HG02973 (cell line): ENCODE results near the gene MORC3.
"Not testable (repeated sequence)": the region's sequence is repeated elsewhere in the genome, so short reads cannot be mapped to it uniquely, and the experiment has no call there.

Experiments
- ATAC-seq: cut with Tn5 transposase; IDR thresholded peaks from one replicate; pipeline ENCODE4 v1.9.1; 2021; ENCODE audit warnings: moderate library complexity; ENCODE audit not compliant: unreplicated experiment

MORC3 gene

GRCh38 chr21:36385233-36386030 is 65.4 kb downstream of the MORC3 start, which contains the start of gene CHAF1B:
Gene CHAF1B (plus strand): TSS chr21:36385392. CDS start chr21:36386137, 745 bp downstream.
- peak; percentile 83 for ATAC-seq

DNA sequence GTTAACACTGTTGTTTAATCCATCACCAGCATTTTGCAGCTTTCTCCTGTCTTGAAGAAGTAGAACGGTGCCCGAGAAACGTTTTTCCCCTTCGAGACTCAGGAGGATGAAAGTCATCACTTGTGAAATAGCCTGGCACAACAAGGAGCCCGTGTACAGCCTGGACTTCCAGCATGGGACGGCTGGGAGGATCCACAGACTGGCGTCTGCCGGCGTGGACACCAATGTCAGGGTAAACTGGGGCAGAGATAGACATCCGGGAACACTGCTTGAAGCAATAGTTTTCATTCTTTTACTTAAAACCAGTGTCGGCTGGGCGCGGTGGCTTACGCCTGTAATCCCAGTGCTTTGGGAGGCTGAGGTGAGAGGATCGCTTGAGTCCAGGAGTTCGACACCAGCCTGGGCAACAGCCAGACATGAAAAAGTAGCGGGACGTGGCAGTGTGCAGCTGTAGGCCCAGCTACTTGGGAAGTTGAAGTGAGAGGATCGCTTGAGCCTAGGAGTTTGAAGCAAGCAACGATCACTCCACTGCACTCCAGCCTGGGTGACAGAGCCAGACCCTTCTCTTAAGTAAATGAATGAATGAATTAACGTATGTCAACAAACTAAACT is 66.1 kb downstream of the MORC3 start:
- no peak for ATAC-seq

GRCh38 chr21:36388096-36388495 is 68.1 kb downstream of the MORC3 start:
- ATAC-seq: no peak

GRCh38 chr21:36388835-36389234 is 68.8 kb downstream of the MORC3 start:
- ATAC-seq: no peak

DNA sequence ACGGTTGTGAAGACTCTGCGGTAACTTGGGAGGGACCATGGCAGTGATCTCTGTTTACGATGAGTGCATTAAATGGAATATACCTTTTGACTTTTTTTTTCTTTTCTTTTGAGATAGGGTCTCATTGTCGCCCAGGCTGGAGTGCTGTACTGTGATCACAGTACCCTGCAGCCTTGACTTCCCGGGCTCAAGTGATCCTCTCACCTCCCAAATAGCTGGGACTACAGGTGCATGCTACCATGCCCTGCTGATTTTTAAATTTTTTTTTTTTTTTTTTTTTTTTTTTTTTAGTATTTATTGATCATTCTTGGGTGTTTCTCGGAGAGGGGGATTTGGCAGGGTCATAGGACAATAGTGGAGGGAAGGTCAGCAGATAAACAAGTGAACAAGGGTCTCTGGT is 71.7 kb downstream of the MORC3 start:
- not testable (repeated sequence) for ATAC-seq

- no peak for ATAC-seq
Measured at GRCh38 chr21:36395353-36396111, 75.5 kb downstream of the MORC3 start.

DNA sequence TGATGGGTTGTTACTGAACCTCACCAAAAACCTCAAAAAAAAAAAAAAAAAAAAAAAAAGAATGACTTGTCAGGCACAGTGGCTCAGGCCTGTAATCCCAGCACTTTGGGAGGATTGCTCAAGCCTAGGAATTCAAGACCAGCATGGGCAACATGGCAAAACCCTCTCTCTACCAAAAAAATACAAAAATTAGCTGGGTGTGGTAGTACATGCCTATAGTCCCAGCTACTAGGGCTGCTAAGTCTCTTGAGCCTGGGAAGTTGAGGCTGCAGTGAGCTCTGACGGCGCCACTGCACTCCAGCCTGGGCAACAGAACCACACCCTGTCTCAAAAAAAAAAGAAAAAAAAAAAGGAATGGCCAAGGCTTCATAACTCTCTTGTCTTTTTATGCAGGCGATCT is 76.3 kb downstream of the MORC3 start:
- no peak for ATAC-seq

- no peak for ATAC-seq
Measured at GRCh38 chr21:36396971-36397370, 77.0 kb downstream of the MORC3 start.

- ATAC-seq: no peak
Measured at GRCh38 chr21:36397606-36398005, 77.6 kb downstream of the MORC3 start.

- not testable (repeated sequence) for ATAC-seq
Measured at GRCh38 chr21:36399736-36400135, 79.7 kb downstream of the MORC3 start.

- ATAC-seq: no peak
Measured at GRCh38 chr21:36400719-36401118, 80.7 kb downstream of the MORC3 start.

DNA sequence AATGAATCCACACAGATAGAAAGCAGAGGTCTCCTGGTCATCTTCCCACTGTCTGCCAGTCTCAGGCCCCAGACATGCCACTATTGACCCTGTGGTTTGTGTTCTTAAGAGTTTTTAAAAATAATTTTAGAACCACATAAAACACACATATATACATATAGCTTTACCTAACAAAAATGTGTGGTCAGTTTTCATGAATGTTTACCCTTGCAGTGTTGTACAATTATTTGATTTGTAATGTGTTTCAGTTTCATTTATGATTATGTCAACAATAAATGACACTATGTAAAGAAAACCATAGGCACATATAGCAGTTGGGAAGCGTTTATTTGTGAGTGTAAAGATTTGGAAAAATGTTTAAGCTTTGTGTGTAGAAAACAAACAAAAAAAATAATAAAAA is 82.3 kb downstream of the MORC3 start:
- ATAC-seq: no peak

DNA sequence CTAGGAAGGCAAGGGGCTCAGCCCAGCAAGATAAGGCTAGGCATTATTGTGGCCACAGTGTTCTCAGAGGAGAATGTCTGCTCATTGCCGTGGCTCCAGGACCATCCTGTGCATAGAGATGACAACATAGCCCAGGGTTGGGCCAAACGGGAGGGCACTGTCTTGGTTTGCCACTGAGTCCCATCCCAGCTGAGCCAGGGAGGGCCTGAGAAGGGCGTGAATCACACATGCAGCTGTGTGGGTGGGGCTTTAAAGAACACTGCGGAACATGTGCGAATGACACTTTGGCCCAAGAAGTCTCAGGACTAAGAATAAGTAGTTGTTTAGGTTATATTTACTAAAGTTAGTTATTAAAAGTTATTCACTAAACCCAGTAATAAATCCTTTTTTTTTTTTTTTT is 83.7 kb downstream of the MORC3 start:
- no peak for ATAC-seq

DNA sequence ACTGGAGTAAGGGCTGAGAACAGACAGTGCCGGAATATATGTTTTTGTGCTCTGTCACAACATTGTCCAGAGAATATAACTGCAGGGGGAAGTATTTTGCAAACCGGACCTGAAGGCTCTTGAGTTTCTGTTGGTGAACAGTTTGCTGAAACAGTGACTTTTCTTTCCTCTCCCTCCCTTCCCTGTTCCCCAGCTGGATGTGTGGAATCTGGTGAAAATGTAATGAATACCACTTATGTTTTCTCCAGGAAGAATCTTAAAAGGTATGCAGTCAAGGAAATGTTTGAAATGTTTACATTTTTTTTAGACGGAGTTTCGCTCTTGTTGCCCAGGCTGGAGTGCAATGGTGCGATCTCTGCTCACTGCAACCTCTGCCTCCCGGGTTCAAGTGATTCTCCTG is 88.6 kb downstream of the MORC3 start:
- ATAC-seq: no peak

DNA sequence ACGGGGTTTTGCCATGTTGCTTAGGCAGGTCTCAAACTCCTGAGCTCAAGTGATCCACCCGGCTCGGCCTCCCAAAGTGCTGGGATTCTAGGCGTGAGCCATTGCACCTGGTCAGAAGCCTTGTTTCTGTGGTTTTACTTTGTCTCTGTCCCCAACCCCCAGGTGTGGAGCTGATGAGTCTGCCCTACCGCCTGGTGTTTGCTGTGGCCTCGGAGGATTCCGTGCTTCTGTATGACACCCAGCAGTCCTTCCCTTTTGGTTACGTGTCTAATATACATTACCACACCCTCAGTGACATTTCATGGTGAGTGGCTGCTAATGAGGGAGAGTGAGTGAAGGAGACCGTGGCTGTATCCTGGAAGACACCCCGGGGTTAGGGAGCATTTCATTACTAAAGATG is 91.3 kb downstream of the MORC3 start:
- ATAC-seq: no peak

GRCh38 chr21:36412916-36413315 is 92.9 kb downstream of the MORC3 start:
- no peak for ATAC-seq

- ATAC-seq: no peak
Measured at GRCh38 chr21:36415375-36415774, 95.4 kb downstream of the MORC3 start.

GRCh38 chr21:36419241-36419640 is 99.2 kb downstream of the MORC3 start:
- ATAC-seq: no peak

DNA sequence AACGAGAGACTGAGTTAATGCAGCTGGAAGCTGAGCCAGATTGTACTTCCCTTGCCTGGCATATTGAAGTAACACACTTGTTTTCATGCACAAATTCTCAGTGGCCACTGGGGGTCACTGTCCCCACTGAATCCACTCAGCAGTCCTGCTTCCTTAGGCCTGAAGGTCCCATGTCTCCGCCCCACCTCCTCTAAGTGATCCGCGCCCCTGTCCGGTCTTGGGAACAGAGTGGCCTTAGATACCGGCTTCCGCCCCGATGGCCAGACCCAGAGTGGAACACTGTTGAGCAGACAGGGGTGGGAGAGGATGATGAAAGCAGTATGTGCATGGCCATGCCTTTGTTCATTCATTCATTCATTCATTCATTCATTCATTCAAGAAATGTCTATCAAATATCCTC is 100.0 kb downstream of the MORC3 start:
- ATAC-seq: no peak

- no peak for ATAC-seq
Measured at GRCh38 chr21:36420571-36421339, 100.8 kb downstream of the MORC3 start.
